Measurements from ENCODE around the gene SLC10A7. TPM values are rescaled to one million over a fixed set of nuclear protein-coding genes. Genes with fewer than 3 reads are reported as not detected.

The SLC10A7 gene
- total and polyA plus RNA-seq, 2 of the 8 experiments (the other 6 are each of a cell fraction or from before 2014, with no cell fraction given), result 2.5 to 2.9 TPM

- Histone ChIP-seq H3K9me3 (ENCODE audit: insufficient read depth in 2 of 2, low read depth in 1 of 2, low read length in 1 of 2) (no peaks in the 10 kb centered on the region), H3K4ac (replicated peaks; ENCODE audit: insufficient read length, low read depth, low read length) (no peak overlapping the region), H2BK20ac (ENCODE audit: low read length) (no peak overlapping the region), H3K4me1 (replicated peaks in 1 of 4; ENCODE audit: control insufficient read depth in 3 of 4, insufficient read depth in 4 of 4, low read length in 3 of 4) (no peaks in the 10 kb centered on the region), H3K79me2 (ENCODE audit: control insufficient read depth in 1 of 2, insufficient read depth in 2 of 2, low read length in 2 of 2) (no peaks in the 10 kb centered on the region), H2BK5ac (ENCODE audit: low read depth, low read length) (no peak overlapping the region), H4K5ac (ENCODE audit: insufficient read length, low read depth, low read length) (no peak overlapping the region), H4K91ac (replicated peaks; ENCODE audit: insufficient read length, low read length) (no peak overlapping the region), H3K23ac (ENCODE audit: insufficient read length) (no peak overlapping the region), H4K20me1 (replicated peaks in 1 of 2; ENCODE audit: control insufficient read depth in 1 of 2, insufficient read depth in 2 of 2, low read length in 2 of 2) (no peaks in the 10 kb centered on the region), H4K8ac (ENCODE audit: extremely low read depth, insufficient read depth, low read length) (no peak overlapping the region), H3K27me3 (replicated peaks in 1 of 4; ENCODE audit: control insufficient read depth in 3 of 4, extremely low read depth in 1 of 4, insufficient read depth in 3 of 4, low read length in 3 of 4) (peaks cover 4 to 23% (median 11%) of the 10 kb centered on the region in 4 experiments; a peak in 6 of 7 replicates), H3K9ac (replicated peaks in 1 of 4; ENCODE audit: extremely low read depth in 1 of 4, low read depth in 3 of 4, low read length in 3 of 4) (peak overlapping the region; percentile 10 to 52 (median 29); a peak in 3 of 7 replicates), H3K36me3 (ENCODE audit: control insufficient read depth in 2 of 4, insufficient read depth in 4 of 4, low read length in 3 of 4) (no peaks in the 10 kb centered on the region), H3K18ac (ENCODE audit: extremely low read depth, low read length) (no peak overlapping the region; the same call in 1 of the 2 replicates), H3K4me3 (ENCODE audit: extremely low read depth in 1 of 4, insufficient read depth in 2 of 4, low read depth in 3 of 4, low read length in 4 of 4) (peak overlapping the region; percentile 57 to 91 (median 82)), H2AK5ac (ENCODE audit: low read depth, low read length) (no peak overlapping the region), H3K4me2 (ENCODE audit: insufficient read depth in 1 of 2, low read depth in 2 of 2, low read length in 2 of 2) (peak overlapping the region; percentile 74 to 93), H3K14ac (ENCODE audit: insufficient read length) (no peak overlapping the region), H2BK120ac (replicated peaks; ENCODE audit: low read depth, low read length) (peak overlapping the region; percentile 22), H3K79me1 (ENCODE audit: low read depth, low read length) (no peaks in the 10 kb centered on the region), H3K23me2 (ENCODE audit: low read depth, low read length) (peaks cover 11% of the 10 kb centered on the region), H2BK15ac (ENCODE audit: low read length) (no peak overlapping the region), H3K56ac (replicated peaks; ENCODE audit: insufficient read length, low read depth, low read length) (no peak overlapping the region), H3K27ac (ENCODE audit: low read depth, low read length) (no peak overlapping the region), H2BK12ac (ENCODE audit: low read depth, low read length) (no peak overlapping the region), H2AFZ (ENCODE audit: low read length) (0 out of 2 replicates have a peak overlapping the region, but pooled peaks have one; percentile 43)
- FAIRE-seq, result no peak
- no peak for TF ChIP-seq SUZ12 (IDR thresholded peaks at IDR 0.05; ENCODE audit: low read length)
- TF ChIP-seq SIX5 (IDR thresholded peaks at IDR 0.05; ENCODE audit: low read depth, low read length), result no peak
- TF ChIP-seq SAP30 (IDR thresholded peaks at IDR 0.05; ENCODE audit: insufficient read depth, insufficient replicate concordance, low read length), result no peak
- TF ChIP-seq RAD21 (IDR thresholded peaks at IDR 0.05 in 1 of 2, conservative IDR thresholded peaks at IDR 0.05 in 1 of 2; ENCODE audit: low read depth in 2 of 2, low read length in 2 of 2), result no peak
- no peak for TF ChIP-seq SRF (IDR thresholded peaks at IDR 0.05; ENCODE audit: low read depth, low read length)
- TF ChIP-seq FOSL1 (IDR thresholded peaks at IDR 0.05; ENCODE audit: insufficient read depth, low read depth, low read length), result no peak
- no peak for TF ChIP-seq MAFK (IDR thresholded peaks at IDR 0.05; ENCODE audit: low read depth, low read length)
- no peak for TF ChIP-seq E2F6 (IDR thresholded peaks at IDR 0.05)
- no peak for TF ChIP-seq BCL11A (IDR thresholded peaks at IDR 0.05; ENCODE audit: low read depth in 2 of 2, low read length in 2 of 2)
- TF ChIP-seq CHD1 (IDR thresholded peaks at IDR 0.05; ENCODE audit: low read depth, low read length), result no peak
- ChIA-PET CTCF (ENCODE audit: partially characterized antibody) (no interaction called here), POLR2A (ENCODE audit: partially characterized antibody) (no interaction called here)
- 11% methylated on average over 7 of the region's 7 CpGs; no CpG with 5 or more reads in 1 of the 2 experiments for WGBS, 2 experiments (ENCODE audit: extremely low coverage in 1 of 2, insufficient coverage in 1 of 2, insufficient read length in 1 of 2, insufficient replicate concordance in 2 of 2, low coverage in 1 of 2, low lambda C conversion rate in 2 of 2, missing lambda C conversion rate in 1 of 2)
- no peak for DNase-seq (ENCODE audit: low read depth in 1 of 2, low spot score in 2 of 2)
Measured at GRCh38 chr4:146522869-146523205, 1.1 kb upstream of the SLC10A7 start.
